Body of pancreas (tissue), 4 donors: ENCODE data around the gene SIK3.
A peak's percentile ranks its signal among the peaks of the same experiment; 100 is the strongest.

Source experiments
- CTCF ChIP-seq, 7 experiments: fragments of 450-650 bp in 4 of 7; fragments of 200-600 bp in 3 of 7; sonication (generic) in 3 of 7; IDR thresholded peaks; one replicate each; pipeline ENCODE4 v1.5.1; 2016 to 2019; ENCODE audit warnings: antibody characterized with exemption in 7 of 7
- POLR2A ChIP-seq, 3 donors: fragments of 450-650 bp; IDR thresholded peaks; one replicate each; pipeline ENCODE4 v1.6.1; 2016; ENCODE audit warnings: antibody characterized with exemption in 3 of 3, mild to moderate bottlenecking in 2 of 3

GRCh38 chr11:117098269-117099232 lies at the start of gene SIK3:
- TF ChIP-seq POLR2A (IDR thresholded peaks at IDR 0.05) (peak; percentile 66 to 87 (median 77)), CTCF (IDR thresholded peaks at IDR 0.05) (peak in 6 of 7 experiments; percentile 17 to 74 (median 44))
